ENCODE measurements around the gene HBP1.
"Not testable (repeated sequence)": the region's sequence is repeated elsewhere in the genome, so short reads cannot be mapped to it uniquely, and the experiment has no call there.

HBP1 gene, protein sequence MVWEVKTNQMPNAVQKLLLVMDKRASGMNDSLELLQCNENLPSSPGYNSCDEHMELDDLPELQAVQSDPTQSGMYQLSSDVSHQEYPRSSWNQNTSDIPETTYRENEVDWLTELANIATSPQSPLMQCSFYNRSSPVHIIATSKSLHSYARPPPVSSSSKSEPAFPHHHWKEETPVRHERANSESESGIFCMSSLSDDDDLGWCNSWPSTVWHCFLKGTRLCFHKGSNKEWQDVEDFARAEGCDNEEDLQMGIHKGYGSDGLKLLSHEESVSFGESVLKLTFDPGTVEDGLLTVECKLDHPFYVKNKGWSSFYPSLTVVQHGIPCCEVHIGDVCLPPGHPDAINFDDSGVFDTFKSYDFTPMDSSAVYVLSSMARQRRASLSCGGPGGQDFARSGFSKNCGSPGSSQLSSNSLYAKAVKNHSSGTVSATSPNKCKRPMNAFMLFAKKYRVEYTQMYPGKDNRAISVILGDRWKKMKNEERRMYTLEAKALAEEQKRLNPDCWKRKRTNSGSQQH

DNA sequence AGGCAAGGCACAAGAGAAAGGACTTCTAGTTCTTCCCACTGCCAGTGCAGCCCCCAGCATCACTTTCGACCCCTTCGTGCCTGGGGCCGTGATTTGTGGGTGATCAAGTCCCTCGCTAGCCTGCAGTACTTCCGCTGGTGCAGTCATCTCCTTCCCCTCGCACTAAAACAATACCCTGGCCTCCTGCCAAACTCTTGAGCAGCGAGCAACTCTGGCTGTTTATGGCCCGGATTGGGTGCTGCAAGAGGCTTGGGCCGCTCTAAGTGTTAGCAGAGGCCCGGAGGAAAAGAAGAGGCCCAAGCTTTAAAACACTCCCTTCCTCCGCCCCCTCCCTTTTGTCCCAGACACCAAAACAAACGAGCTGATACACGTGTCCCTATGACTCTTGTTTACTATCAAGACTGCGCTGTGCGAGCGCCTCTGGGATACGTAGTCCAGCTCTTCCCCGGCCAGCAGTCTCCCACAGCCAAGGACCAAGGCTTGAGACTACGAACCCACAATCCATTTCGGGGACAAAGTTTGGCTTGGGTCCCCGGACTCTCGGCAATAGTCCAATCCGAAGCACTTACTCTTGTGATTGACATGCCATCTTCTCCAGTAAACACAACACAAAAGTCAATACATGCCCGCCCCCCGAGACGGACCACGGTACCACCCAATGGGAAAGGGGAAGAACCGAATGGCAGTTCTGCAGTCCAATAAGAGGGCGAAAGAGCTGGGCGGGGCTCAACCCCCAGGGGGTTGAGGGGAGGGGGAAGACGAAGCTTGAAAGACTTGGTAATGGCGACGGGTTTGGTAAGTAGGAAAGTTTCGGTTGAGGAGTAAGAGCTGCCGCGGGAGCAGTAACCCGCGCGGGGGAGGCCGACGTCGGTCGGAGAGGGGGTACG, at the start of gene HBP1:
Gene HBP1 (plus strand): TSS at position 771 of the 887 bp plus-strand sequence. CDS start 10,891 bp downstream, outside the sequence.
- peak; percentile 98 for DNase-seq

- DNase-seq, result no peak
Observed at GRCh38 chr7:107119376-107120105, 49.3 kb upstream of the HBP1 start.

DNA sequence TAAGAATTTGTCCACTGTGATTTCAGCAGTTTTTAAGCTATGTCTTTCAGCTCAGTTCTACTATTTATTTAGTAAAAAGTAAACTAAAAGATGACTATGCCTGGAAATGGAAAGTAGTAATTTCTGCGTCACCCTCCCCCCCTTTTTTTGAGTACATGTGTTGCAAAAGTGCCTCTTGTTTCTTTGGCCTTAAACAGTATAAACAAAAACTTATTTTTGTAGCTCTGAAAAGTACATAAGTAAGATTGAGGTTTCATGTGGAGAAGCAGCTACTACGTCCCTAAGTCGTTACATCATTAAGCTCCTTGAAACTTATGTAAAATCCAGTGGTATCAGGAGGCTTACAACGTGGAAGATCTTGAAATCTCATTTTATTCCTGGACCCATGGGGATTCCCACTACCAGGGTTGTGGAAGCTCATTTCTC, 46.3 kb upstream of the HBP1 start:
- no peak for DNase-seq

DNA sequence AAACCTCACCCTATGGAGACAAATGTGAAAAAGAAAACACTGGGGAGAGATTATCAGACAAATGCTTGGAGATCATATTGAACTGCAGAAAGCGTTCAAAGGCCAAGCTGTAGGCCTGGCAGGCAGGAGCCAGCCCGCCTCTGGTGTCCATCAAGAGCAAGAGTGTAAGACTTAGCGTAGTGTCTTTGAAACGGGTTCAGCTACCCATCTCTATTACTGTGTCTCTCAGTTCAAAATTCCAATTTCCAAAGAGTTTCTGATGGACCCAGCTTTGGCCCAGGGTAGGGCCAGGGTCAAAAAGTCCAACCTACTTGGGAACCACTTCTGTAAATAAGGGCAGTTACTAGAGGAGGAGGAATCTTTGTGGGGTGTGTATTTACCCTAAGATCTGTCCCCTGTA, 45.4 kb upstream of the HBP1 start:
- DNase-seq, result no peak

GRCh38 chr7:107125475-107125874, 43.3 kb upstream of the HBP1 start:
- no peak for DNase-seq

GRCh38 chr7:107128217-107128616, 40.6 kb upstream of the HBP1 start:
- no peak for DNase-seq

DNA sequence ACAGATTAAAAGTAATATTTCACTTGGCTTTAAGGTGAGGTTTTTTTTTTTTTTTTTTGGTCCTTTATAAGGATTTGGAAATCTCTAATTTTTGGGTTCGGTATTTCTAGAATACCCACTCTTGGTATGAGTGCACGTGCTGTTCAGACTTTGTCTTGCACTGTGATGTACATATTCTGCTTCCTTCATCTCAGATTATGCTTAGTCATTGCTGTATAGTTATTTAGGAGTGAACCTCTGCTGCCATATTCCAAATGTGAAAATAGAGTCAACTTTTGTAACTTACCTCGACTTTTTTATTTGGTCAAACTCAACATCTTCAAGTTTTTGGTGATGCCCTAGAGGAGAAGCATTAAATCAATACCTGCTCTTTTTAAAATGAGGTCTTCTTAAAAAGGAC, 40.1 kb upstream of the HBP1 start:
- DNase-seq, result no peak

GRCh38 chr7:107130487-107131220, 38.1 kb upstream of the HBP1 start:
- no peak for DNase-seq

GRCh38 chr7:107133396-107133795, 35.4 kb upstream of the HBP1 start:
- DNase-seq, result no peak

- DNase-seq, result no peak
Observed at GRCh38 chr7:107138696-107139420, 29.9 kb upstream of the HBP1 start.

DNA sequence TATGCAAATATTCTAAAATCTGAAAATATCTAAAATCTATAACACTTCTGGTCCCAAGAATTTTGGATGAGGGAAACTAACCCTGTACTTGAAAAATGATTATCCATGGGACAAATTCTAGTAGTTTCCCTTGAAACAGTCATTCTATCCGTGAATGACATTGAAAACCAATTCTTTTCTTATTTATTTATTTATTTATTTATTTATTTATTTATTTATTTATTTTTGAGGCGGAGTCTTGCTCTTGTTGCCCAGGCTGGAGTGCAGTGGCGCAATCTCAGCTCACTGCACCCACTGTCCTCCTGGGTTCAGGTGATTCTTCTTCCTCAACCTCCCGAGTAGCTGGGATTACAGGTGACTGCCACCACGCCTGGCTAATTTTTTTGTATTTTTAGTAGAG, 24.9 kb upstream of the HBP1 start:
- DNase-seq, result not testable (repeated sequence)

GRCh38 chr7:107145067-107145838, 23.6 kb upstream of the HBP1 start:
- no peak for DNase-seq

- DNase-seq, result peak; percentile 23
Observed at GRCh38 chr7:107147464-107148393, 21.1 kb upstream of the HBP1 start.

- no peak for DNase-seq
Observed at GRCh38 chr7:107148721-107149120, 20.1 kb upstream of the HBP1 start.

- no peak for DNase-seq
Observed at GRCh38 chr7:107149863-107150262, 18.9 kb upstream of the HBP1 start.

DNA sequence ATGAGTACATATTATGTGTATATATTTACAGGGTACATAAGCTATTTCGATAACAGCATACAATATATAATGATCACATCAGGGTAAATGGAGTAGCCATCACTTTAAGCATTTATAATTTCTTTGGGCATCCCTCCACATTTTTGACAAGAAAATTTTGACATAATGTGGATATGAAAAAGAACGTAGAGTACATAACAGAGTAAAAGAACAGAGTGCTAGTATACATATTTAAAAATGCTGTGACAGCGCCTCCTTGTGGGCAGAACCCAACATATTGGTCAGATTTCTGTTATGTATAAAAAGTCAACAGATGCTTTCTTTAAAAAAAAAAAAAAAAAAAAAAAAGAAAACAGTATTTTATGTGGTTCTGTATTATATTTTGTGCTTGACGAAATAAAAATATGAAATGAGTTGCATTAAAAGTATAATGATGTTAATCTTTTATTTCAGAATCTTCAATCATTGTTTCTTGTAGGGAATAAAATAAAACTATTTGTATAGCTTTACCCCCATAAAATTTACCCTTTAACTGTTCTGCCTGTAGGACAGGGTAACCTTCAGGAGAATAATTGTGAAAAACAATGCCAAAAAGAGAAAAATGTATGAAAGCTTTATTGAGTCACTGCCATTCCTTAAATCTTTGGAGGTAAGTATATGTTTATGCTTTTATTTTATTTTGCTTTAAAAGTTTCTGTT, 18.3 kb upstream of the HBP1 start:
- DNase-seq, result peak; percentile 83

DNA sequence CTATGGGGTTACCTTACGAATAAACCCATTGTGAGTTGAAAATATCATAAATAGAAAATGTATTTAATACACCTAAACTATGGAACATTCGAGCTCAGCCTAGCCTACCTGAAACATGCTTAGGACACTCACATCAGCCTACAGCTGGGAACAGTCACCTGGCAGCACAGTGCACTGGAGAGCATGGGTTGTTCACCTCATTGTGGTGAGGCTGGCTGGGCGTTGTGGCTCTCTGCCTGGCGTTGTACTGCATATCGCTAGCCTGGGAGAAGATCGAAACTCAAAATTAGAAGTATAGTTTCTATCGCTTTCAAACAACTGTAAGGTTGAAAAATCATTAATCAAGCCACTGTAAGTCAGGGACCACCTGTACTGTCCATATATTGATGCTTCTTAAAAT, 17.3 kb upstream of the HBP1 start:
- no peak for DNase-seq

GRCh38 chr7:107152011-107152410, 16.8 kb upstream of the HBP1 start:
- no peak for DNase-seq

- no peak for DNase-seq
Observed at GRCh38 chr7:107154826-107155225, 14.0 kb upstream of the HBP1 start.

All from activated gamma-delta T cell treated with Interleukin-2 at 50 U/mL for 16 hours (primary cell).